Left ventricle myocardium inferior (tissue), 1 donor: ENCODE data around the gene CAPN2. TPM values are rescaled to one million over a fixed set of nuclear protein-coding genes. Genes with fewer than 3 reads are reported as not detected.

ENCODE experiments used
- DNase-seq: peaks from one replicate; pipeline ENCODE4 v3.0.0-alpha.2; 2020
- H3K27ac ChIP-seq: fragments of 200-600 bp; replicated peaks from 2 replicates; pipeline ENCODE4 v1.8.0; 2021
- H3K27me3 ChIP-seq: fragments of 200-600 bp; 2 replicates; pipeline ENCODE4 v1.8.0; 2021; ENCODE audit warnings: low read depth
- H3K36me3 ChIP-seq: fragments of 200-600 bp; 2 replicates; pipeline ENCODE4 v1.8.0; 2021
- H3K4me1 ChIP-seq: fragments of 200-600 bp; 2 replicates; pipeline ENCODE4 v1.8.0; 2021
- H3K4me3 ChIP-seq: fragments of 200-600 bp; 2 replicates; pipeline ENCODE4 v1.8.0; 2021; ENCODE audit warnings: mild to moderate bottlenecking, moderate library complexity
- H3K9me3 ChIP-seq: fragments of 200-600 bp; replicated peaks from 2 replicates; pipeline ENCODE4 v1.8.0; 2021
- intact Hi-C: fragments of 100-400 bp; cut with micrococcal nuclease; formaldehyde crosslinking; loops from one replicate; pipeline ENCODE4 v1.11.0; 2022
- total RNA-seq: library from RNA; stranded (reverse); fragmentation: NEBNext Ultra II Directional; extraction: Animal tissue kit (Norgen Biotek cat#: 25700); gene quantifications from one replicate; pipeline ENCODE4 v1.2.1, GENCODE V29; 2021
- TF ChIP-seq, protein P1 (sequence below): fragments of 200-600 bp; IDR thresholded peaks from 2 replicates; pipeline ENCODE4 v1.8.0; 2021; ENCODE audit warnings: antibody characterized with exemption, mild to moderate bottlenecking, borderline replicate concordance
- donor health status: DM: no; HTN: yes; CAD: no; lungs with severe emphysema.

Gene CAPN2
- total RNA-seq, 1 donor from 2014 or later = 65.3 TPM

DNA sequence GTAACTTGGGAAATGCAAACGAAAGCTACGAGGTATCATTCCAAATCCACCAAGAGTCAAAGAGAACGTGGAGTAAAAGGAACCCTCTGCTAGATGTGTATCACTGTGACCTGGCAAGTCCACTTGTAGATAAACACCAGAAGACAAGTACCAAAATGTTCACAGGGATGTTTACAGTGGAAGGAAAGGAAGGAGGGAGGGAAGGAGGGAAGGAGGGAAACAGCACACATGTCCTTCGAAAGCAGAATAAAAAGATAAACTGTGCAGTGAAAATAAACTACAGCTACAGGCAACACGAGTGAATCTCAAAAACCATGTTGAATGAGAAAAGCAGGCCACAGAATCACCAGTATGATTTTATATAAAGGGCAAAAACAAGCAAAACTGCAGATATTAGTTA, 73.5 kb downstream of the CAPN2 start:
- TF ChIP-seq, protein P1, sequence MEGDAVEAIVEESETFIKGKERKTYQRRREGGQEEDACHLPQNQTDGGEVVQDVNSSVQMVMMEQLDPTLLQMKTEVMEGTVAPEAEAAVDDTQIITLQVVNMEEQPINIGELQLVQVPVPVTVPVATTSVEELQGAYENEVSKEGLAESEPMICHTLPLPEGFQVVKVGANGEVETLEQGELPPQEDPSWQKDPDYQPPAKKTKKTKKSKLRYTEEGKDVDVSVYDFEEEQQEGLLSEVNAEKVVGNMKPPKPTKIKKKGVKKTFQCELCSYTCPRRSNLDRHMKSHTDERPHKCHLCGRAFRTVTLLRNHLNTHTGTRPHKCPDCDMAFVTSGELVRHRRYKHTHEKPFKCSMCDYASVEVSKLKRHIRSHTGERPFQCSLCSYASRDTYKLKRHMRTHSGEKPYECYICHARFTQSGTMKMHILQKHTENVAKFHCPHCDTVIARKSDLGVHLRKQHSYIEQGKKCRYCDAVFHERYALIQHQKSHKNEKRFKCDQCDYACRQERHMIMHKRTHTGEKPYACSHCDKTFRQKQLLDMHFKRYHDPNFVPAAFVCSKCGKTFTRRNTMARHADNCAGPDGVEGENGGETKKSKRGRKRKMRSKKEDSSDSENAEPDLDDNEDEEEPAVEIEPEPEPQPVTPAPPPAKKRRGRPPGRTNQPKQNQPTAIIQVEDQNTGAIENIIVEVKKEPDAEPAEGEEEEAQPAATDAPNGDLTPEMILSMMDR = no peak
- Histone ChIP-seq H3K4me3 (no peak overlapping the region), H3K27ac (no peak overlapping the region), H3K4me1 (no peaks in the 10 kb centered on the region), H3K9me3 (no peaks in the 10 kb centered on the region), H3K36me3 (peaks cover 62% of the 10 kb centered on the region), H3K27me3 (no peaks in the 10 kb centered on the region)
- no peak for DNase-seq
- intact Hi-C loops = no loop called here

DNA sequence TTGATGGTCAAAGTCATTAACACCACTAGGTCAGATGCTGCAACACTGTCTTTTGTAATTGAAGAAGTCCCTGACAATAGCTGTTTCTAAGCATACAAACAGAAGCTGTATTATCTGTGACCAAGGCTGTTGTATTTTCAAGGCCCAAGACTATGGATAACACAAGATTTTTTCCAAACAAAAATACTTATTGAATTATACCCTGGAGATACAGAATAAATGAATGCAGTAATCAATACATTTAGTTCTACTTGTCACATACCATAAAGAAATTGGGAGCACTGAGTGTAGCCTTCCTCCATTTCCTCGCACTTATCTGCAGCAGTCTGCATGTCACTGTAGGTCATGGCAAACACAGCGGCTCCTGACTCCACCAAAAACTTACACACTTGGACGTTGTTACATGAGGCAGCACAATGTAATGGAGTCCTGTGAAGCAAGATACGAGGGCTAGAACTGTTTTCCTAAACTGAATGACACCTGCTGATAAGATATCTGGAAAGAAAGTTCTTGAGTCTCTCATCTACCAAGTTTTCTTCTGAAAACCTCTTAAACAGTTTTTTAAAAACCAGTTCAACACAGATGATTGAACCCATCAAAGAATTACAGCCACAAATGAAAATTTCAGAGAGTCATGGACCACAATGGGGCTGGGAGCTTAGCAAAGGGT, 76.5 kb downstream of the CAPN2 start:
- Histone ChIP-seq H3K27me3 (no peaks in the 10 kb centered on the region), H3K27ac (no peak overlapping the region), H3K4me1 (no peaks in the 10 kb centered on the region), H3K9me3 (no peaks in the 10 kb centered on the region), H3K36me3 (peaks cover 67% of the 10 kb centered on the region), H3K4me3 (no peak overlapping the region)
- TF ChIP-seq, protein P1 = no peak
- intact Hi-C loops = no loop called here
- no peak for DNase-seq

DNA sequence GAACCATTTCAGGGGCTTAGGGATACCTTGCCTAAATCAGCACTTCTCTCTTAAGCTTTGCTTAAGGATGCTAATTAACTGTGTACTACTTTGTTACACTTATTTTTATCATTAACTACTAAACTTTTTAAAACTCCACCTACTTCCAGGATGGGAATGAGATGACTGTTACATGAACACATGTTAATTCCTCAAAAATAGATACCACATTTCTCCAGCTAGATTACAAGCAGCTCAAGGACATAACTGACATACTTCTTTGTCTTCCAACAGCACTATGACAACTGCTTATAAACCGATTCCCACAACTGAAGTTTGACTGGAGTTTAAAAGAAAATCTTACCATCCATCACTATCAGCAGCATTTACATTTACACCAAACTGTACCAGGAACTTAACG, 79.7 kb downstream of the CAPN2 start:
- Histone ChIP-seq H3K27me3 (no peaks in the 10 kb centered on the region), H3K4me1 (no peaks in the 10 kb centered on the region), H3K9me3 (no peaks in the 10 kb centered on the region), H3K27ac (no peak overlapping the region), H3K4me3 (no peak overlapping the region), H3K36me3 (peaks cover 76% of the 10 kb centered on the region)
- intact Hi-C loops = no loop called here
- TF ChIP-seq, protein P1 = no peak
- DNase-seq = no peak

DNA sequence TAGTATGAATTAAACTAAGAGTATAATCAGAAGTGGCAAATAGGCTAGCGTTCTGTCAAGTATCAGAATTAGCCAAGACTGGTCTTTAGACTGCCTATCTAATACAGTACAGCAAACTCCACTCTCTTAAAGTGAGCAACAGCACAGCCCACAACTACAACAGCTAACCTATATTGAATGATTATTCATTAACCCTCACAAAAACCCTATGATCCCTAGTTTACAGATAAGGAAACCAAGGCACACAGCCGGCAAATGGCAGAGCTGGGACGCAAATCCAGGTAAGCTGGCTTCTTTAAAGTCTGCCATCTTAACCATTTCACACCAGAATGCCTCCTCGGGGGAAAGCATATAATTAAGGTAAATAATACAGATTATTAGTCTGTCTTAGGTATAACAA, 81.4 kb downstream of the CAPN2 start:
- no peak for DNase-seq

DNA sequence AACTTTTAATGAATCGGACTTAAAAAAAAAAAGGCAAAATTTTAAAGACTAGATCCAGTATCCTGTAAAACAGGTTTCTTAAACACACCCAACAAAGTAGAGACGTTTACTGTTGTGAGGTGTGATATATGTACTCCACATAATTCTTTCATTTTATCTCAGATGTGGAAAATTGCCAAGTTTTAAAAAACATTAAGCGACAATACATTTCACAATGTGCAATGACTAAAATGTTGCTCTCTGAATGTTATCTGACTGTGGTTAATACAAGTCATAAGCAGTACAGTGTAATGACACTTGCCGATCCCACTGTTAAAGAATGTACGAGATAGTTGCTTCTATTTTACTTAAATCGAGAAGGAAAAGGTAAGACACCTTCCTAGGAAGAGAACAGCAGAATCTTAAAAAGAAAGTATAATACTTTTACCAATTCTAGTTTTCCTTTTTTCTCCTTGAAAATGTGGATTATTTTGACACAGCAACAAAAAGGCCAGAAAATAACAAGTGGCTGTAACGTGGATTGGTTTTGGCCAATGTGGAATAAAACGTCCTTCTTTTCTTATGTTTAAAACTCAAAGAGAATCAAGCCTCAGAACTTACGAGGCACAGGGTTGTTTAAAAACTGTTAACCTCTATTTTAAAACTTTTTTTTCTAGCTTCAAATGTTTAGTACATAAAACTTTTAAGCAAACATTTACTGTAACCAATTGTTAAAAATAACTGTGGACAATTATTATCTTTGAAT, 82.0 kb downstream of the CAPN2 start:
- Histone ChIP-seq H3K27me3 (no peaks in the 10 kb centered on the region), H3K36me3 (peaks cover 78% of the 10 kb centered on the region), H3K9me3 (no peaks in the 10 kb centered on the region), H3K4me3 (no peak overlapping the region), H3K4me1 (no peaks in the 10 kb centered on the region), H3K27ac (no peak overlapping the region)
- TF ChIP-seq, protein P1 = no peak
- DNase-seq = no peak
- intact Hi-C loops = no loop called here

More for the DNA sequence above, 81.4 kb downstream of the CAPN2 start:
- H3K27ac ChIP-seq = no peak overlapping the region
- intact Hi-C loops = no loop called here
- H3K9me3 ChIP-seq = no peaks in the 10 kb centered on the region
- peaks cover 78% of the 10 kb centered on the region for H3K36me3 ChIP-seq
- no peaks in the 10 kb centered on the region for H3K4me1 ChIP-seq
- TF ChIP-seq, protein P1 = no peak
- no peaks in the 10 kb centered on the region for H3K27me3 ChIP-seq
- H3K4me3 ChIP-seq = no peak overlapping the region
